SH-SY5Y (cell line): Measurements from ENCODE around the gene AK2.

ENCODE experiments used
- GATA2 ChIP-seq: IDR thresholded peaks from 2 replicates; pipeline ENCODE4 v1.6.1; 2011; ENCODE audit warnings: mild to moderate bottlenecking, low read depth, low read length
- GATA3 ChIP-seq: IDR thresholded peaks from 2 replicates; pipeline ENCODE4 v1.6.1; 2011; ENCODE audit warnings: low read depth, mild to moderate bottlenecking, low read length, moderate library complexity

AK2 gene

GRCh38 chr1:33036526-33037503 is at the start of gene AK2:
TSS of gene AK2 (minus strand) at chr1:33036883. CDS start at chr1:33036828, 55 bp downstream.
- TF ChIP-seq GATA2 (0 out of 2 replicates have a peak, but pooled peaks have one; percentile 9), GATA3 (no peak)

DNA sequence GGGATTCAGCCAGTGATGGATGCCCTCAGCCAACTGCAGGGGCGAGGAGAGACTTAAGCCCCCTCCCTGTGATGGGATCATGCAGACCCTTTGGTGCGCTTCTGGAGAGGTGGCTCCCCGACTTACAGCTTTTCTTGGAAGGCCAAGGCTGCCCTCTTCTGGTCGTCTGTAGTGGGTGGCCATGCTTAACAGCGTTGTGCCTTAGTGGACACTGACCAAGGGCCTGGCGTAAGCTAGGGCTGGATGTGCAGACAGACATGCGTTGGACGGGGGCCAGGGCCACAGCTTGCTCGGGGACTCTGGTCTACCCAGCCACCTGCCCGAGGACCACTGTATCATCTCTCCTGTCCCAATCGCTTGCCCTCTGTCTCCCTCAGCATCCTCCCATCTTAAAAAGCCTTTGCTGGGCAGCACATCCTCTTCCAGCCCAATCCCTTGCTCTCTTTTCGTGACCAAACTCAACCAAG is 49.7 kb upstream of the AK2 start:
- no peak for TF ChIP-seq GATA2
- TF ChIP-seq GATA3: no peak

DNA sequence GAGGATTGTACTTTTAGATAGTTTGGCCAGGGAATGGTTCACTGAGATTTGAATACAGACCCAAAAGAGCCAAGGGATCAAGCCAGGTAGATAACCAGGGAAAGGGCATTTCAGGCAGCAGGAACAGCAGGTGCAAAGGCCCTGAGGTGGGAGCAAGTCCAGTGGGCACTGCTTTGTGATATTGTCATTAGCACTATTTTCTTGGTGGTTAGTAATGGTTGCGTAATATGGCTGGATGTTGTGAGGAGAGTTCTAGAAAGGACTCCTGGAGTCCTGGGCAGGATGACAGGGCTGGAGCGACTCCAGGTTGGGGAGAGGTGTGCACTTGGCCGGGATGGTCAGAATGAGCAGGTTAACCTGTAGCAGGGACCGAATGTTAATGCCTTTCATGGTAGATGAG is 48.6 kb upstream of the AK2 start:
- TF ChIP-seq GATA3 (no peak), GATA2 (no peak)

DNA sequence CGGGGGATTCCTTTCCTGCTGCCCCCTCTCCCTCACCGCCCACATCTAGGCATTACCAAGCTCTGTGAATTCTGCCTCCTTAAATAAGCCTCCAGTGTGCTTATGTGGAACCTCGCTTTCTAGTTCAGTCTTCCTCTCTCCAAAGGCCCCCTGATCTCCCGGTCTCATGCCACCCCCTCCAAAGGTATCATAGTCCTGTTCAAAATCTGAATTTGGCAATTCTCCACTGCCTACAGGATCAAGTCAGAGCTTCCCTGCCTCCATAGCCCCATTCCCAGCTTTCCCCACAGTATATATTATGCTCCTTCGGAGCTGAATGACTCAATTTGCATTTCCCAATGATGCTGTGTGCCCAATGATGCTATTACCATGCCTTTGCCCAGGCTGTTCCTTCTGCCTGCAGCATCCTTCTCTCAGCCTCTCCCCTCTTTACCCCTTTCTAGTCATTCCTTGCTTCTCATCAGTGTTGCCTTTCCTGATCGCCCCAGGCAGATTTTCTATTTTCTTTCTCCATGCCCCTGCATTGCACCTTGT is 46.0 kb upstream of the AK2 start:
- no peak for TF ChIP-seq GATA3
- TF ChIP-seq GATA2: no peak

- TF ChIP-seq GATA2 (no peak), GATA3 (no peak)
These were observed 45.0 kb upstream of the AK2 start for GRCh38 chr1:33081554-33082305.

DNA sequence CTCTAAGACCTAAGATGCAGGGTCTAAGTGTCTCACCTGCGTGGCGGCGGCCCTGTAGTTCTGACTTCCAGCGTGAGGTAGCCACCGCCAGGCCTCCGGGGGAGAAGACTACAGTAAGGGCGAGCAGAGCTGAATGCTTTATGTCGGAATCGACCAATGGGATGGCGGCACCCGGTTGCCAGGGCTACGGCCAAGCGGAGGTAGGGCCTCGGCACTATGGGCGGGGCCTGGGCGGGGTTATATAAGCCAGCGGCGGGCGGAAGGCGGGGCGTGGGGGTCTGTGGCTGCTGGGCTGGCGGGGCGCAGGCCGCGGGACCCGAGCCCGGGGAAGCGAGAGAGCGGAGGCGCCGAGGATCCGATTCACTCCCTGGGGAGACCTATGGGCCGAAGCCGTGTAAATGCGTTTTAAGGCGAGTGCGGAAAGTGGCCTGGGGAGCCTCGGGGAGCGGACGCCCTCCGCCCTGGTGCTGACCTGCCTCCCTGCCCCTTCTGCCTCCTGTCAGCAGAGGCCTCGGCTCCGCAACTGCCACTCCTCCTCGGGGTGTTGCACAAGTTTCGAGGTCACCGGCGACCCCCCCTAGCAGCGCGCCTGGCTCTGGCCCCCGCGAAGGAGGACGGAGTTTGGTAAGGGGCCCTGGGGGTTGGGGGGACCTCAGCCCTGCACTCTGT is 44.3 kb upstream of the AK2 start, which contains the start of gene AZIN2:
AZIN2 (plus strand) TSS at position 269 of the 669 bp plus-strand sequence. CDS start 1,097 bp downstream, outside the sequence.
- TF ChIP-seq GATA2 (no peak), GATA3 (no peak)

DNA sequence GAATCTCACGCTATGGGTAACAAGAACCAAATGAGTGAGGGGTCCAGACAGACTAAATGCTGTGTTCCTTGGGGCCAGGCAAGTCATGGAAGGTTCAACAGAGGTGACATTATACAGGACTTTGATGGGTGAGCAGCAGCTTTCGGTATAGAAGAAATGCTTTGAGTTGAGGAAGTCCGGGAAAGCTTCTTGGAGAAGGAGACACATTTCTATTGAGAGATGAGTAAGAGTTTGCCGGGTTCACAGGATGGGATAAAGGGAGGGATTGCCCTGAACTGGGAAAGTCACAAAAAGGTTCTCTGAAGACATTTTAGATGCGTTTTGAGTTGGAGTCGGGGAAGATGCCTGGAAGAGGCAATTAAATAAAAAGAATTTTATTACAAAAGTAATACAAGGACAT is 43.7 kb upstream of the AK2 start:
- no peak for TF ChIP-seq GATA3
- no peak for TF ChIP-seq GATA2

GRCh38 chr1:33078030-33078591 is 41.4 kb upstream of the AK2 start:
- TF ChIP-seq GATA2 (no peak), GATA3 (no peak)

GRCh38 chr1:33074193-33074945 is 37.7 kb upstream of the AK2 start:
- TF ChIP-seq GATA2: no peak
- TF ChIP-seq GATA3: no peak

DNA sequence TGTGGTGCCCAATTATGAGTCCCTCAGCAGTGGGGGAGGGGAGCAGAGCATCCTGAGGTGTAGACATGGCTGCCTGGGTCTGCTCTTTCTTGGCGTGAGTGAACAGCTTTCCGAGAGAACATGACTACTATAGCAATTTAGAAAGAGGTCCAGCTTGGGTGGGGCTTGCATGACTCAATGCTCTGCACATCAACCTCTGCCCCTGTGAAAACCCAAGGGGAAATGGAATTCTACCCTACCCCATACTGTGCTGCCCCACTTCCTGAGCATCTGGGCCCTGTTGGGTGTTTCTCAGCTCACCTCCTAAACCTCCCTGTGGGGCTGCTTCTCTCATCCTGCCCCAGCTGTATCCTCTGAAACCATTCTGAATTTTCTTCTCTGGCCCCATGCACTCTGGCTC is 36.0 kb upstream of the AK2 start:
- TF ChIP-seq GATA3: no peak
- TF ChIP-seq GATA2: no peak

- TF ChIP-seq GATA3: no peak
- no peak for TF ChIP-seq GATA2
These were observed 33.9 kb upstream of the AK2 start for GRCh38 chr1:33070628-33071027.

GRCh38 chr1:33065301-33065700 is 28.6 kb upstream of the AK2 start:
- TF ChIP-seq GATA2: no peak
- no peak for TF ChIP-seq GATA3

- TF ChIP-seq GATA3: no peak
- TF ChIP-seq GATA2: no peak
These were observed 25.2 kb upstream of the AK2 start for GRCh38 chr1:33061834-33062233.

GRCh38 chr1:33060579-33061083 is 23.9 kb upstream of the AK2 start:
- TF ChIP-seq GATA2 (no peak), GATA3 (no peak)

GRCh38 chr1:33057095-33057494 is 20.4 kb upstream of the AK2 start:
- TF ChIP-seq GATA2 (no peak), GATA3 (no peak)
